Endothelial cell of umbilical vein (primary cell): ENCODE results near the gene BRF1. TPM values are rescaled to one million over a fixed set of nuclear protein-coding genes. Genes with fewer than 3 reads are reported as not detected.

Source experiments
- BruUV-seq: library from RNA; stranded (reverse); fragments of 400-500 nt; replicated peaks from 2 replicates; lab custom pipeline; 2021; lab: Mats Ljungman, UMichigan
- CTCF ChIA-PET: fragments of 300-600, 350-600 bp; sonication (Branson Sonifier 250); formaldehyde crosslinking; loops from one replicate; lab custom pipeline; 2021; ENCODE audit warnings: antibody characterized with exemption, inconsistent platforms; lab: Charles Lee
- POLR2A ChIA-PET: fragments of 300-600, 350-600 bp; sonication (Branson Sonifier 250); formaldehyde crosslinking; loops from one replicate; lab custom pipeline; 2021; ENCODE audit warnings: antibody characterized with exemption, inconsistent platforms; lab: Charles Lee
- DNase-seq: peaks from one replicate; pipeline ENCODE4 v3.0.0-alpha.2; 2011; ENCODE audit warnings: low read depth, low spot score
- FAIRE-seq: peaks from 2 replicates; lab custom pipeline; 2011; peaks lifted over from hg19 to GRCh38; lab: Jason Lieb, UNC
- H2AFZ ChIP-seq: 2 replicates; pipeline ENCODE4 v1.6.0; 2012; ENCODE audit warnings: low read depth, low read length, control low read depth, inconsistent platforms
- H3K27ac ChIP-seq: 2 replicates; pipeline ENCODE4 v1.5.1; 2011; ENCODE audit warnings: low read depth, mild to moderate bottlenecking, control low read depth, low read length, moderate library complexity; ENCODE audit not compliant: insufficient read depth
- H3K27me3 ChIP-seq, 2 experiments: 2 replicates each; pipeline versions ENCODE4 v1.6.0 to v1.6.1; 2011; ENCODE audit warnings: low read length in 2 of 2, mixed read lengths in 1 of 2; ENCODE audit not compliant: control insufficient read depth in 2 of 2, insufficient read depth in 2 of 2
- H3K36me3 ChIP-seq, 2 experiments: 2 replicates in 1 of 2; 3 replicates in 1 of 2; pipeline ENCODE4 v1.5.1; 2011; ENCODE audit warnings: low read length in 2 of 2, mild to moderate bottlenecking in 1 of 2, moderate library complexity in 1 of 2; ENCODE audit not compliant: control insufficient read depth in 2 of 2, insufficient read depth in 2 of 2; ENCODE audit errors: extremely low read depth in 1 of 2
- H3K4me1 ChIP-seq: 3 replicates; pipeline ENCODE4 v1.5.1; 2011; ENCODE audit warnings: mild to moderate bottlenecking, low read length; ENCODE audit not compliant: control insufficient read depth, insufficient read depth; ENCODE audit errors: extremely low read depth
- H3K4me2 ChIP-seq: 2 replicates; pipeline ENCODE4 v1.6.1; 2011; ENCODE audit warnings: low read length, control low read depth, mixed read lengths; ENCODE audit not compliant: insufficient read depth
- H3K4me3 ChIP-seq, 3 experiments: fragments of 200-600 bp in 1 of 3; sonication (generic), shearing (Covaris generic) in 1 of 3; replicated peaks in 1 of 3; 2 replicates each; pipeline ENCODE4 v1.5.1; 2011 to 2016; ENCODE audit warnings: control low read depth in 3 of 3, low read length in 3 of 3, mild to moderate bottlenecking in 2 of 3, inconsistent platforms in 1 of 3, low read depth in 1 of 3, moderate library complexity in 1 of 3; ENCODE audit not compliant: insufficient read depth in 1 of 3
- H3K79me2 ChIP-seq: 2 replicates; pipeline ENCODE4 v1.6.0; 2012; ENCODE audit warnings: low read length, inconsistent platforms; ENCODE audit not compliant: control insufficient read depth, insufficient read depth
- H3K9ac ChIP-seq: replicated peaks from 2 replicates; pipeline ENCODE3; 2011; ENCODE audit warnings: low read length, control low read depth; ENCODE audit not compliant: insufficient read depth; ENCODE audit errors: extremely low read depth
- H3K9me1 ChIP-seq: replicated peaks from 3 replicates; pipeline ENCODE4 v1.6.0; 2011; ENCODE audit warnings: mild to moderate bottlenecking, low read length; ENCODE audit not compliant: control insufficient read depth, insufficient read depth; ENCODE audit errors: extremely low read depth
- H3K9me3 ChIP-seq: replicated peaks from 2 replicates; pipeline ENCODE4 v1.5.1; 2012; ENCODE audit warnings: low read length, inconsistent platforms; ENCODE audit not compliant: control insufficient read depth, insufficient read depth
- H4K20me1 ChIP-seq: replicated peaks from 2 replicates; pipeline ENCODE3; 2011; ENCODE audit warnings: mild to moderate bottlenecking, low read length; ENCODE audit not compliant: control insufficient read depth, insufficient read depth; ENCODE audit errors: extremely low read depth
- CTCF ChIP-seq, 2 donors: IDR thresholded peaks; 1 replicate in 1 of 2; 2 replicates in 1 of 2; pipeline ENCODE4 v1.5.1; 2011; ENCODE audit warnings: low read length in 2 of 2, mild to moderate bottlenecking in 2 of 2, moderate library complexity in 2 of 2, control low read depth in 1 of 2, inconsistent platforms in 1 of 2, low read depth in 1 of 2; ENCODE audit not compliant: insufficient read depth in 1 of 2; ENCODE audit errors: extremely low read depth in 1 of 2
- EZH2 ChIP-seq: IDR thresholded peaks from 2 replicates; pipeline ENCODE4 v1.6.1; 2012; ENCODE audit warnings: borderline replicate concordance, low read depth, mild to moderate bottlenecking, moderate library complexity, low read length, inconsistent platforms; ENCODE audit not compliant: severe bottlenecking
- FOS ChIP-seq: IDR thresholded peaks from 2 replicates; pipeline ENCODE4 v1.6.1; 2011; ENCODE audit warnings: mild to moderate bottlenecking, low read length, moderate library complexity, borderline replicate concordance; ENCODE audit not compliant: insufficient read depth
- JUN ChIP-seq: IDR thresholded peaks from 2 replicates; pipeline ENCODE4 v1.6.1; 2011; ENCODE audit warnings: borderline replicate concordance, low read depth; ENCODE audit not compliant: insufficient read length, insufficient read depth
- MAX ChIP-seq: IDR thresholded peaks from 2 replicates; pipeline ENCODE4 v1.6.1; 2011; ENCODE audit not compliant: insufficient read depth, insufficient read length
- POLR2AphosphoS5 ChIP-seq: IDR thresholded peaks from 2 replicates; pipeline ENCODE4 v1.6.1; 2012; ENCODE audit warnings: low read depth, mild to moderate bottlenecking, control low read depth, low read length, moderate library complexity; ENCODE audit not compliant: insufficient read depth
- dilution Hi-C: fragments of 300-500 bp; cut with MboI; formaldehyde crosslinking; loops from one replicate; pipeline ENCODE4 v1.15.0; 2019; ENCODE audit warnings: low sequenced_read_pairs; ENCODE audit not compliant: extremely low pct_ligation_motif_present
- intact Hi-C: fragments of 100-400 bp; cut with micrococcal nuclease; formaldehyde crosslinking; loops from one replicate; pipeline ENCODE4 v1.10.0; 2022
- polyA plus RNA-seq, 4 experiments: library from polyadenylated mRNA; depleted of rRNA in 3 of 4; stranded (reverse) in 3 of 4; unstranded in 1 of 4; fragments of >200 nt; gene quantifications; 2 replicates each; pipeline versions ENCODE4 v1.2.1 to v1.2.3, GENCODE V29; 2011 to 2012; ENCODE audit warnings: missing spikeins in 1 of 4
- total RNA-seq: library from RNA; stranded (reverse); gene quantifications from 2 replicates; pipeline ENCODE4 v1.2.3, GENCODE V29; 2021

The BRF1 gene
- total and polyA plus RNA-seq, 2 donors (not counting 3 experiments of a cell fraction or from before 2014, with no cell fraction given) = 19.0 to 47.2 TPM

DNA sequence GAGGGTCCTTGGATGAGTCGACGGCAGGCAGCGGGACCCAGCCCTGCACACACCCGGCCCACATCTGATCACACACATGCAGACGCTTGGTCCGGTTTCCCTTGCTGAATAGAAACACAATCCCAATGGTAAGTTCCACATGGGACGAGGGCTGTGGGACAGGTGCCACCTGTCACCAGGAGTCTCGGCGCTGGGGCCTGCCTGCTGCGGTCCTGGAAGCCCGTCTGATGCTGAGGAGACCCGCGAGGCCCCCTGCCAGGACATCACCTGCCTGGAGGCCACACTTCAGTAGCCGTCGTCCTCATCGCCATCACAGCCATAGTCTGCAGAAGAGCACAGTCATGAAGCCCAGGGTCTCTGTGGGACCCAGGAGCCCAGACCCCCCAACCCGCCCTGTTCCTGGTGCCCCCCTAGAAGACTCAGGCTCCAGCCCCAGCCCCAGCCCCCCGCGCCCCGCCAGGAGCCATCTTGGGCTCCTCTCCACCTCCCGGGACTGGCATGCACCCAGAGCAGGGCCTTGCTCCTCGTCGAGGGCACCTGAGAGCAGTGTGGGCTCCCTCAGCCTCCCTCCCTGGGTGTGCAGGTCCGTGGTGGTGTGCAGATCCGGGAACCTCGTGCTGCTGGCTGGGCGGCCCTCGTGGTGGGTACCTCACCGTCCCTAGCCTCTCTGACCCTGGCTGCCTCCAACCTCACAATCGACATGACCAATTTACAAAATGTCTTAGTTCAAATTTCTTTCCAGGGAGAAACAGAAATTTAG lies 90.4 kb downstream of the BRF1 start:
- Histone ChIP-seq H3K79me2 (no peaks in the 10 kb centered on the region), H2AFZ (no peak overlapping the region), H3K27ac (no peak overlapping the region), H3K4me1 (no peaks in the 10 kb centered on the region), H3K4me2 (no peak overlapping the region), H3K36me3 (peaks cover 0 to 16% of the 10 kb centered on the region in 2 experiments), H3K27me3 (no peaks in the 10 kb centered on the region), H3K9me3 (no peaks in the 10 kb centered on the region), H3K4me3 (no peak overlapping the region), H3K9me1 (no peaks in the 10 kb centered on the region), H3K9ac (no peak overlapping the region), H4K20me1 (no peaks in the 10 kb centered on the region)
- POLR2A ChIA-PET = no interaction called here
- CTCF ChIA-PET = no interaction called here
- FAIRE-seq = no peak
- dilution Hi-C loops = no loop called here
- no peak for TF ChIP-seq CTCF (IDR thresholded peaks at IDR 0.05; ENCODE audit: extremely low read depth in 1 of 2, insufficient read depth in 1 of 2, low read depth in 1 of 2, low read length in 2 of 2)
- no peak for TF ChIP-seq EZH2
- TF ChIP-seq MAX = no peak
- no peak for TF ChIP-seq FOS
- no peak for TF ChIP-seq POLR2AphosphoS5
- TF ChIP-seq JUN = no peak
- BruUV-seq = no TSS peak
- DNase-seq = no peak
- intact Hi-C loops = no loop called here
